Forelimb muscle (tissue), 1 donor: ENCODE measurements around the gene NGLY1. TPM values are rescaled to one million over a fixed set of nuclear protein-coding genes. Genes with fewer than 3 reads are reported as not detected.

Source experiments
- DNase-seq: peaks from one replicate; pipeline ENCODE4 v3.0.0-alpha.2; 2013; ENCODE audit warnings: low read depth
- polyA plus RNA-seq: library from polyadenylated mRNA; unstranded; fragments of 120-200 nt; gene quantifications from one replicate; pipeline ENCODE4 v1.2.1, GENCODE V29; 2013; ENCODE audit not compliant: insufficient read length

NGLY1 gene
- polyA plus RNA-seq, result 35.3 TPM

GRCh38 chr3:25782938-25783660 lies at the start of gene NGLY1:
NGLY1 (minus strand) TSS chr3:25783443; CDS start chr3:25783390, 53 bp downstream.
- DNase-seq, result peak; percentile 36

GRCh38 chr3:25831578-25831977 lies 48.3 kb upstream of the NGLY1 start:
- peak; percentile 16 for DNase-seq

DNA sequence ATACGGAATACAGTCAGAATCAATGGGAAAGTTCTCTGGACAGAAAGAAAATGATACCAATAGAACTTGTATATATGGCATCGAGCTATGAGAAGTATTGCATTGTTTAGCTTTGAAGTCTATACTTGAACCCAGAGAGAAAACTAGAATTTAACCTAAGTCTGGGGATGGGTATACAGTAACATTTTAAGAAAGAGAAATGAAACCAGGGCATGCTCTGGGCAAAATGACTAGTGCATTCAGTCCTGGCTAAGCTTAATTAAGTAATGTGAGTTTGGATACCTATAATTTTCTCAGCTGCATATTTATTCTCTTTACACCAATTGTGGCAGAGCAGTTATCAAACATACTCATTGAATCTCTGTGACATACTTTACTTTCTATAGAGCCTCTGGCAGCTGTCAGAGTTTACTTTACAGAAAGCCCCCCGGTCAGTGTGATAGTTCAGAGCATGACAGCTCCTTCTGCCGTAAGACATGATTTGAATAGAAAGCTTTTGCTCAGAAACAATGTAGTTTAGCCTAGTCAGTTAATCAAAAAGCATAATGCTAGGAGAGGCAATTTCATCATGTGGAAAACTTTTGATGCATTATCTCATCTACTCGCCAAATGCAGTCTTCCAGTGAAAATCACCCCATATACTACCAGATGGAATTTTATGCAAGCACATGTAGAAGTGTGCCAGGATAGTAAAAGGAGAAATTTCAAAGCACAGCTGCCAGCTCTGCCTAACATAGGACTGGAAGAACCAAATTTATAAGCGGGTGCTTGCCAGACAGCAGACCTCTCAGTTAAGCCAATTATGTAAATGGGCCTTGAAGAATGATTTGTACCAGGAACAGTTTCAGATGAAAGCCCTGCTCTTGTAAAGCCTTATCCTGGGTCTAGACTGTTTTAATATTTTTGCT lies 47.4 kb upstream of the NGLY1 start:
- peak; percentile 16 for DNase-seq

- no peak for DNase-seq
These were observed 43.3 kb upstream of the NGLY1 start for GRCh38 chr3:25826510-25826909.

DNA sequence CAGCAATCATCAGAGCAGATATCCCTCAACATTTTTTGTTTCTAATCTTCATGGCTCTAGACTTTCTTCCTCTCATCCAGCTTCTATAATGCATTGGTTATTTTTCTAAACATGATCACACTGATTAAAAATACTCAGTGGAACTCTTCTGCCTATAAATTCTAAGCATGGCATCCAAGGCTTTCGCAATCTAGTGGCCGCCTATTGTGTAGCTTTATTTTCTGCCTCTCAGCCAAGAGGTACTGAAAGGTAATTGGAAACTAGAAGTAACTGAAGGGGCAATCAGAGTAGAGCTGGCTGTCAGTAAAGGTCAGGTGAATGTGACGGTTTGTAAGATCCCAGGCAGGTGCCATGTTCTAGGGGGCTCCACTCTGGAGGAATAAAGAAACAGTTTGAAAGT lies 40.1 kb upstream of the NGLY1 start:
- DNase-seq, result no peak

GRCh38 chr3:25821746-25822573 lies 38.7 kb upstream of the NGLY1 start:
- DNase-seq, result no peak

DNA sequence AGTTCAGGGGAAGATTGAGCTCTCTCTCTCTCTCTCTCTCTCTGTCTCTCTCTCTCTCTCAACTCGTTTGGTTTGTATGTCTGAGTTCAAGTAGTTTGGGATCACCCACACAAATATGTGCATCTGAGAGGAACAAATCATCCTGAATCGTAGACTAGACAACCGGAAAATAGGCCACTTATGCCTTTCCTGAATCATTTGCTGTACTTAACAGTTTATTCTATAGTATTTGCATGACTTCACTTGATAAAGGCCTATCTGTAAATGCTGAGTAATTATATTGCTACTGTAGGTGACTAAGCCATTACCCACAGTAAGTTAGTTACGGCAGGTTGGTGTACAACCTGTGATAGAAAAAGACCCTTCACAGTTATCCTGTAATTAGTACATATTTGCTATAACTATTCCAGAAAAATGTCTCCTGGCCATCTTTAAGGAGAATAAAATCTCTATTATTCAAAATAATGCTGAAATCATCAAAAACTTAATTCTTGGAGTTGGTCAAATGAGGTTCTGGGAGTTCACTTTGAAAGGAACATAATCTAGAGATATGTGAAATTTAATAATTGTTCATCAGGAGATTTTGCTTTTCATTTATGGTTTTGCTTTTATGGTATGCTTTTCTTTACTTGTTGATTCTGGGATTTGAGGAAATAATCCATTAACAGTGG lies 37.7 kb upstream of the NGLY1 start:
- DNase-seq, result no peak

DNA sequence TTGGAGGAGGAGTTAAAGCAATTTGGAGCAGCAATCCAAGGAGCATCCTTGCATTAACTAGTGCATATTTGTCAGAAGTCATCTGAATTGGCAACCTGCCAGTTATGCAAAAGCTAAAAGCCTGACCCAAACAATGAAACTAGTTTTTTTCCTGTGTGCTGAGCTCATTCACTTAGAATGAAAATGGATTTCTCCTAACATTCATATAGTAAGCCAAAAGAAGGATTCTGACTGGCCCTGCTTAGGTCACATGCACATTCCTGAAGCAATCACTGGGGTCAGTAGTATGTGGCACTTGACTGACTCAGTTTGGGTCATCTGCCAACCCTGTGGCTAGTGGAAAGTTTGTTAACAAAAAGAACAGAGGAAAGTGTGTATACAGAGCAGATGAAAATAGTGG lies 37.1 kb upstream of the NGLY1 start:
- DNase-seq, result peak; percentile 8

DNA sequence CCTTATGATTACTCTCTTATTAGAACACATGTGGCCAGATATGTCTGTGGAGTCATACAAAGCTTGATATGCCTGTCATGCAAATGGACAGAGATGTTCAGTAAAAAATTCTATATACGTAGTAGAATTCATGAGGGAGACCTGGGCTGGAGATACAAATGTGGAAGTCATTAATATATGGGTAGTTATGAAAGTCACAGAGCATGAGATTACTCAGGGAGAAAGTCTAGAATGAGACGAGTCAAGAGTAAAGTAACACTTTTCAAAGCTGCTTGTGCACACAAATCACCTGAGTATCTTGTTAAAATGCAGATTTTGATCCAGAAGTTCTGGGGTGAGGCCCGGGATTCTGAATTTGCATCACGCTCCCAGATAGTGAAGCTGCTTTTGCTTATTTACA lies 35.1 kb upstream of the NGLY1 start:
- DNase-seq, result no peak

DNA sequence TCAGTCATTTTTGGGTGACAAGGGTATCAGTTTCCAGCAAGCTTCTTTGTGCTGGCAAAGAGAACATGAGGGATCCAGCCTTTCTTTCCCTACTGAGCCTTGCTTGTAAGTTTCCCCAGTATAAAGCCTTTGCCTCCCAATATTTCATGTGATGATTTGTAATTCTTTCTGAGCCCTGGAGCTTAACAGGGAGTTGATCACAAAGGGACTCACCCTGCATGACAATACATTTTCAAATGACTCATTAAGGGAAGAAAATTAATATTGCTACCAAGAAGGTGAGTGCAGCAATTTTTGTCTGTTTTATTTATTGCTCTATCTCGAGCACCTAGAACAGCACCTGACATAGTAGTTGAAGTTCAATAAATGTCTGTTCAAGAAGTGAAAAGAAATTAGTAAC lies 34.4 kb upstream of the NGLY1 start:
- no peak for DNase-seq

- DNase-seq, result no peak
These were observed 33.9 kb upstream of the NGLY1 start for GRCh38 chr3:25817107-25817506.

DNA sequence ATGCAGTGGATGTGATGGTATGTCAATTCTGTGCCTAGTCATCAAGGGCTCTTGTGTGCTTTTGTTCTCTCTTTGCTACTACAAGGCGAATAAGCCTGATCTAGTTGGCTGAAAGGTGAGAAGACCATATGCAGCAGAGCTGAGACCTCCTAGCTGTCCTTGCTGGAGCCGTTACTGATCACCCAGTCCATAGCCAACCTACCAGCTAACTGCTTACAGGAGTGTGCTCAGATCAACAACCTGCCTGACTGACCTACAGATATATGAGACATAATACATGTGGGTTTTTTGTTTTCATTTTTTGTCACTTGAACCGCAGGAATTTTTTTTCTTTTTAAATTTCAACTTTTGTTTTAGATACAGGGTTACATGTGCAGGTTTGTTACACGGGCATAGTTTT lies 29.4 kb upstream of the NGLY1 start:
- DNase-seq, result no peak

DNA sequence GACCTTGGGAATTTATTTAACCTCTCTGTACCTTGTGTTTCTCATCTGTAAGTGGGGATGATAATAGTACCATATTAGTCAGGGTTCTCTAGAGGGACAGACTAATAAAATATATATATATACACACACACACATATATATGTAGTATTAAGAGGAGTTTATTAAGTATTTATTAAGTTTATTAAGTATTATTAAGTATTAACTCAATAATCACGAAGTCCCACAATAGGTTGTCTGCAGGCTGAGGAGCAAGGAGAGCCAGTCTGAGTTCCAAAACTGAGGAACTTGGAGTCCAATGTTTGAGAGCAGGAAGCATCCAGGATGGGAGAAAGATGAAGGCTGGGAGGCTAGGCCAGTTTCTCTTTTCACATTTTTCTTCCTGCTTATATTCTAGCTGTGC lies 21.4 kb upstream of the NGLY1 start:
- DNase-seq, result no peak

GRCh38 chr3:25803833-25804232 lies 20.6 kb upstream of the NGLY1 start:
- DNase-seq, result no peak

DNA sequence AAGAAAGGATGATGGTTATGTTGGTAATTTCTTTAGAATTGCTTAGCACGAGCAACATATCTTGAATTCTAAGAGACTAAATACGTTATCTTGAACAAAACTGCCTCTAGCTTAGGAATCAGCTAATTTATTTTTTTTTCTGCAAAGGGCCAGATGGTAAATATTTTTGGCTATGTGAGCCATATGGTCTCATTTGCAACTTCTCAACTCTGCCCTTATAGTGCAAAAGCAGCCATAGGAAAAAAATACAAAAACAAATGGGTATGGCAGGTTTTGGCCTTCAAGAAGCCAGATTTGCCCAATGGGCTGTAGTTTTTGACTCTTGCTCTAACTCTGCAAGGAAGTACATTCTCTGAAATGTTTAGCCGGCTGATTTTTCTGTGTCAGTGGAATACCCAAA lies 18.5 kb upstream of the NGLY1 start:
- DNase-seq, result no peak

DNA sequence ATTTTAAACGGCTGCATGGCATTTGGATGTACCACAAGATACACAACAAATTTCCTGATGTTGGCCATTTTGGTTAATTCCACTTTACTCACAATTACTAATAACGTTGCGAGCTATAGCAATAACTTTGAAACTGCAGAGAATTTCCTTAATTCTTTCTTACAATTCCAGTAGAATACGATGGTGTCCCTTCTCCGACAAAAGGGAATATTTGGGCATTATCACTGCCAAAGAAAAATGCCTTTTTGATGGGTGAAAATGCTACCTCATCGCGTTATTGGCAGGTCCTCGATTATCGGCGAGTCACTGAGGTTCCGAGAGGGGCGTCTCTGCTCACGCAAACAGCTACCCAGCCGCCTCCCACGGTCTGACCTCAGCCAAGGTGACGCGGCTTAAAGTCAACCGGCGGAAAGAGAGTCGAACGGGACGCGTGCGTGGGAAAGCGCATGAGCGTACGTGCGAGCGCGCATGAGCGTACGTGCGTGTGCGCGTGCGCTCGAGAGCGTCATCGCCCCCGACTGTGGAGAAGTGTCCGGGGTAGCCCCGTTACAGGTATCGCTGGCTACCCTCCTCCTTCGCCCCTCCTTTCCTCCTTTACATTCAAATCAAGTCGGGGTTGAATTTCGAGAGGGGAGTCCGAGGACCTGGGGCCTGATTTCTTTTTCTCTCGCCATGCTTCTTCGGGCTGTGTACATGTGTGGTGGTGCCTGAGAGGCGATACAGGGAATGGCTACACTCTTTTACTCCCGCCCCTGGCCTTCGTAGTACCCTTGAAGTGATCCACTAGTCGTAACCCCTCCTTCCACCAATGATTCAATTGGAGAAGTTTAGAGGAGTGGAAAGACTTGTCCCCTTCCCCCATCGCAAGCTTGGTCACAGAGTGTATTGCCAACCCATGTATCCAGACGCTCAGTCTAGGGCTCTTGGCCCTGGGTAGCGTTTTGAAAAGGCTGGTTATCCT lies 6.6 kb upstream of the NGLY1 start, which contains the start of gene OXSM:
OXSM (plus strand) TSS at position 495 of the 961 bp plus-strand sequence. CDS start 931 bp downstream, outside the sequence.
- peak; percentile 81 for DNase-seq

GRCh38 chr3:25789209-25789595 lies 6.0 kb upstream of the NGLY1 start:
- no peak for DNase-seq

GRCh38 chr3:25787689-25788088 lies 4.4 kb upstream of the NGLY1 start:
- no peak for DNase-seq

DNA sequence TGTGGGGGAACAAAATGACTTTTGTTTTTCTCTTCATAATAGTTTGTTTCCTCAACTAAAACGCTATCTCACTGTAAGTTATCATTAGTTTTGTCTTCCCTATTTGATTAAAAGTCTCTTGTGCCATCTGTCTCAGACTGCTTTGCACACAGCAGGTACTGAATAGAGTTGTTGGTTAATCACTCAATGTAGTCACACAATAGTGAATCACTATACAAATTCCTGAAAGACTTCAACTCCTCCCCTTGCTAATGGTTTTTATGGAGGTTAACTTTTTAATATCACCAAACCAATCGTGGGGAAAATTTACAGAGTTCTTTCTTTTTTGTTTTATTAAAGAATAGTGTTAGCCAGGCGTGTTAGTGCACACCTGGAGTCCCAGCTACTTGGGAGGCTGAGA lies 2.6 kb upstream of the NGLY1 start:
- no peak for DNase-seq

- DNase-seq, result no peak
These were observed 1.7 kb upstream of the NGLY1 start for GRCh38 chr3:25784971-25785370.
